Neural crest cell (in vitro differentiated cells): ENCODE measurements around the gene EMX2. TPM values are rescaled to one million over a fixed set of nuclear protein-coding genes. Genes with fewer than 3 reads are reported as not detected.

Source experiments
- DNase-seq: peaks from one replicate; pipeline ENCODE4 v3.0.0; 2021; ENCODE audit warnings: low read depth, mixed read lengths, low spot score
- H3K27ac Mint-ChIP-seq: one replicate; pipeline ENCODE4 v1.8.0; 2021; ENCODE audit warnings: mild to moderate bottlenecking, mixed read lengths; ENCODE audit not compliant: unreplicated experiment
- H3K27me3 Mint-ChIP-seq: 2 replicates; pipeline ENCODE4 v1.8.0; 2021; ENCODE audit warnings: low read depth, mild to moderate bottlenecking, mixed read lengths
- H3K36me3 Mint-ChIP-seq: 2 replicates; pipeline ENCODE4 v1.8.0; 2021; ENCODE audit warnings: low read depth, mild to moderate bottlenecking, mixed read lengths
- H3K4me1 Mint-ChIP-seq: 2 replicates; pipeline ENCODE4 v1.8.0; 2021; ENCODE audit warnings: mixed read lengths
- H3K4me3 Mint-ChIP-seq: one replicate; pipeline ENCODE4 v1.8.0; 2021; ENCODE audit warnings: mild to moderate bottlenecking, mixed read lengths
- H3K9me3 Mint-ChIP-seq: 2 replicates; pipeline ENCODE4 v1.8.0; 2021; ENCODE audit warnings: mixed read lengths
- CTCF ChIP-seq: fragments of 200-600 bp; sonication (generic); conservative IDR thresholded peaks from 2 replicates; pipeline ENCODE4 v1.5.0; 2021; ENCODE audit warnings: antibody characterized with exemption, mild to moderate bottlenecking
- total RNA-seq: library from RNA; stranded (reverse); gene quantifications from 2 replicates; pipeline ENCODE4 v1.2.1, GENCODE V29; 2021

The EMX2 gene
- total RNA-seq, 1 donor from 2014 or later = 1.0 TPM

GRCh38 chr10:117543225-117544003 lies 868 bp downstream of the EMX2 start:
- H3K27ac Mint-ChIP-seq = no peak overlapping the region
- peaks cover 36% of the 10 kb centered on the region for H3K4me1 Mint-ChIP-seq
- H3K9me3 Mint-ChIP-seq = no peaks in the 10 kb centered on the region
- H3K4me3 Mint-ChIP-seq = peak overlapping the region; percentile 80
- H3K36me3 Mint-ChIP-seq = peaks cover 2% of the 10 kb centered on the region
- peaks cover 100% of the 10 kb centered on the region for H3K27me3 Mint-ChIP-seq
- no peak for DNase-seq
- TF ChIP-seq CTCF = peak; percentile 49

- Mint-ChIP-seq H3K27me3 (peaks cover 100% of the 10 kb centered on the region), H3K4me1 (peaks cover 36% of the 10 kb centered on the region), H3K27ac (no peak overlapping the region), H3K4me3 (peak overlapping the region; percentile 80), H3K36me3 (peaks cover 2% of the 10 kb centered on the region), H3K9me3 (no peaks in the 10 kb centered on the region)
- TF ChIP-seq CTCF = no peak
- no peak for DNase-seq
These were observed 1.6 kb downstream of the EMX2 start for GRCh38 chr10:117544004-117544701.

- peaks cover 36% of the 10 kb centered on the region for H3K4me1 Mint-ChIP-seq
- H3K9me3 Mint-ChIP-seq = no peaks in the 10 kb centered on the region
- no peak overlapping the region for H3K27ac Mint-ChIP-seq
- H3K27me3 Mint-ChIP-seq = peaks cover 100% of the 10 kb centered on the region
- no peak for TF ChIP-seq CTCF
- H3K36me3 Mint-ChIP-seq = peaks cover 2% of the 10 kb centered on the region
- no peak for DNase-seq
- H3K4me3 Mint-ChIP-seq = peak overlapping the region; percentile 80
These were observed 2.2 kb downstream of the EMX2 start for GRCh38 chr10:117544711-117545140.

- Mint-ChIP-seq H3K27me3 (peaks cover 100% of the 10 kb centered on the region), H3K4me1 (peaks cover 42% of the 10 kb centered on the region), H3K9me3 (no peaks in the 10 kb centered on the region), H3K36me3 (peaks cover 2% of the 10 kb centered on the region), H3K27ac (no peak overlapping the region), H3K4me3 (peak overlapping the region; percentile 80)
- no peak for DNase-seq
- TF ChIP-seq CTCF = no peak
These were observed 2.8 kb downstream of the EMX2 start for GRCh38 chr10:117545141-117546019.

- H3K4me3 Mint-ChIP-seq = peak overlapping the region; percentile 53
- DNase-seq = no peak
- peaks cover 100% of the 10 kb centered on the region for H3K27me3 Mint-ChIP-seq
- peaks cover 45% of the 10 kb centered on the region for H3K4me1 Mint-ChIP-seq
- peaks cover 2% of the 10 kb centered on the region for H3K36me3 Mint-ChIP-seq
- TF ChIP-seq CTCF = no peak
- no peaks in the 10 kb centered on the region for H3K9me3 Mint-ChIP-seq
- H3K27ac Mint-ChIP-seq = no peak overlapping the region
These were observed 3.6 kb downstream of the EMX2 start for GRCh38 chr10:117546020-117546580.
